Measurements from ENCODE around the gene RUVBL1.

DNA sequence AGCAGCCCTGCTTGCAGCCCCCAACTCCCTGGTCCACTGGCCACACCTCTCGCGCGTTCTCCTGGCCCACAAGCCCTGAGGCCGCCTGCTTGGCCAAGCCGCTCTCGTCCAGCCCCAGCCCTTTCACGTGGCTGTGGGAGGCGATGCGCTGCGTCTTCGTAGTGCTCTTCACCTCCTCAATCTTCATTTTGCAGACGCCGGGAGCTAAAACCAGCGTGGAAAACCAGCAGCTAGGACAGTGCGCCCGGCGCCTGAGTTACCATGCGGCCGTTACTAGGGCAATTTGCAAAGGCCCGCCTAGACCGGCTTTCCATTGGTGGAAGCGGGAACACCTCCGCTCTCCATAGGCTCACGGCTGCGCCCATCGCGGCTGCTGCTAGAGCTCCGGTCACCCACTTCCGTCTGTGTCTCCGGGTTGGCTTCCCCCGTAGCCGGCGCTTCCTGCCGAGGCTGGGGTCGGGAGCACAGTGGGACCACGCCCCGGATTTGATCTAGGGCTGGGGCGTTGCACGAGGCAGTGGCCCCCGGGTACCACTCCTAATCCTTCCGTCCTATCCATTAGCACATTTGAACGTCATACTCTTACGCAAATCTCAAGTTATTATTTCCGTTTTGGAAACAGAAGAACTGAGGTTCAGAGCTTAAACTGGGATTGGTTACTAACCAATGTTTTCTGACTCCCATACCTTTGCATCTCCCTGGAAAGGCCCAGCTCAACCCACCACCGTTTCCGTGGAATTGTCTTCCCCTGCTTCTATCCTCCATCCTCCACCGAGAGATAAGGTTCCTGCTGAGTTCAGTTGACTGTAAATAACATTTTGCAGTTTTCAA lies at the start of gene RUVBL1:
- TF ChIP-seq EZH2 (IDR thresholded peaks at IDR 0.05; ENCODE audit: borderline replicate concordance, low read length): no peak
- TF ChIP-seq, protein P1, sequence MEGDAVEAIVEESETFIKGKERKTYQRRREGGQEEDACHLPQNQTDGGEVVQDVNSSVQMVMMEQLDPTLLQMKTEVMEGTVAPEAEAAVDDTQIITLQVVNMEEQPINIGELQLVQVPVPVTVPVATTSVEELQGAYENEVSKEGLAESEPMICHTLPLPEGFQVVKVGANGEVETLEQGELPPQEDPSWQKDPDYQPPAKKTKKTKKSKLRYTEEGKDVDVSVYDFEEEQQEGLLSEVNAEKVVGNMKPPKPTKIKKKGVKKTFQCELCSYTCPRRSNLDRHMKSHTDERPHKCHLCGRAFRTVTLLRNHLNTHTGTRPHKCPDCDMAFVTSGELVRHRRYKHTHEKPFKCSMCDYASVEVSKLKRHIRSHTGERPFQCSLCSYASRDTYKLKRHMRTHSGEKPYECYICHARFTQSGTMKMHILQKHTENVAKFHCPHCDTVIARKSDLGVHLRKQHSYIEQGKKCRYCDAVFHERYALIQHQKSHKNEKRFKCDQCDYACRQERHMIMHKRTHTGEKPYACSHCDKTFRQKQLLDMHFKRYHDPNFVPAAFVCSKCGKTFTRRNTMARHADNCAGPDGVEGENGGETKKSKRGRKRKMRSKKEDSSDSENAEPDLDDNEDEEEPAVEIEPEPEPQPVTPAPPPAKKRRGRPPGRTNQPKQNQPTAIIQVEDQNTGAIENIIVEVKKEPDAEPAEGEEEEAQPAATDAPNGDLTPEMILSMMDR (conservative IDR thresholded peaks at IDR 0.05 in 1 of 2, IDR thresholded peaks at IDR 0.05 in 1 of 2; ENCODE audit: extremely low read depth in 1 of 2, insufficient read depth in 1 of 2, low read depth in 1 of 2, low read length in 2 of 2): no peak
